DND-41 (cell line): ENCODE data around the gene CAV2.

Source experiments
- ATAC-seq: fragments of 200-7000 bp; cut with Tn5 transposase; 3 replicates; pipeline ENCODE4 v1.9.1; 2021; ENCODE audit warnings: low read depth; ENCODE audit not compliant: insufficient read depth
- DNase-seq: peaks from one replicate; pipeline ENCODE4 v3.0.0-alpha.2; 2020
- H2AFZ ChIP-seq: 2 replicates; pipeline ENCODE4 v1.6.0; 2012; ENCODE audit warnings: low read depth, low read length
- H3K27ac ChIP-seq: 2 replicates; pipeline ENCODE4 v1.5.1; 2012; ENCODE audit warnings: low read length, inconsistent platforms
- H3K27me3 ChIP-seq: fragments of 200-600 bp; sonication (generic); 2 replicates; pipeline ENCODE4 v1.6.0; 2012; ENCODE audit warnings: low read length, mild to moderate bottlenecking, inconsistent platforms; ENCODE audit not compliant: insufficient read depth, poor library complexity
- H3K36me3 ChIP-seq: 2 replicates; pipeline ENCODE4 v1.5.1; 2012; ENCODE audit warnings: low read length, inconsistent platforms; ENCODE audit not compliant: insufficient read depth
- H3K4me1 ChIP-seq: 2 replicates; pipeline ENCODE4 v1.5.1; 2012; ENCODE audit warnings: mild to moderate bottlenecking, low read length; ENCODE audit not compliant: insufficient read depth
- H3K4me2 ChIP-seq: 2 replicates; pipeline ENCODE4 v1.6.0; 2012; ENCODE audit warnings: mild to moderate bottlenecking, moderate library complexity, low read length, inconsistent platforms; ENCODE audit not compliant: insufficient read depth
- H3K4me3 ChIP-seq, 2 experiments: fragments of 200-600 bp in 1 of 2; shearing (Covaris generic) in 1 of 2; 2 replicates each; pipeline ENCODE4 v1.5.1; 2012 to 2016; ENCODE audit warnings: inconsistent platforms in 2 of 2, low read length in 2 of 2, mild to moderate bottlenecking in 2 of 2, low read depth in 1 of 2, moderate library complexity in 1 of 2
- H3K79me2 ChIP-seq: 2 replicates; pipeline ENCODE4 v1.6.0; 2012; ENCODE audit warnings: low read length, inconsistent platforms; ENCODE audit not compliant: insufficient read depth
- H3K9ac ChIP-seq: 2 replicates; pipeline ENCODE4 v1.6.0; 2012; ENCODE audit warnings: low read depth, mild to moderate bottlenecking, inconsistent platforms, low read length, moderate library complexity
- H3K9me3 ChIP-seq: 2 replicates; pipeline ENCODE4 v1.5.1; 2012; ENCODE audit warnings: low read length, moderate library complexity, mild to moderate bottlenecking, inconsistent platforms; ENCODE audit not compliant: insufficient read depth, severe bottlenecking
- H4K20me1 ChIP-seq: 2 replicates; pipeline ENCODE4 v1.6.0; 2012; ENCODE audit warnings: low read length; ENCODE audit not compliant: insufficient read depth
- EZH2 ChIP-seq: IDR thresholded peaks from 3 replicates; pipeline ENCODE4 v1.6.1; 2012; ENCODE audit warnings: borderline replicate concordance, low read depth, mild to moderate bottlenecking, moderate library complexity, low read length, inconsistent platforms; ENCODE audit not compliant: severe bottlenecking
- TF ChIP-seq, protein P1 (sequence below): IDR thresholded peaks from 2 replicates; pipeline ENCODE4 v1.5.1; 2012; ENCODE audit warnings: borderline replicate concordance, low read length, moderate library complexity, mild to moderate bottlenecking; ENCODE audit not compliant: poor library complexity, severe bottlenecking; ENCODE audit errors: extremely low read depth

Gene CAV2

DNA sequence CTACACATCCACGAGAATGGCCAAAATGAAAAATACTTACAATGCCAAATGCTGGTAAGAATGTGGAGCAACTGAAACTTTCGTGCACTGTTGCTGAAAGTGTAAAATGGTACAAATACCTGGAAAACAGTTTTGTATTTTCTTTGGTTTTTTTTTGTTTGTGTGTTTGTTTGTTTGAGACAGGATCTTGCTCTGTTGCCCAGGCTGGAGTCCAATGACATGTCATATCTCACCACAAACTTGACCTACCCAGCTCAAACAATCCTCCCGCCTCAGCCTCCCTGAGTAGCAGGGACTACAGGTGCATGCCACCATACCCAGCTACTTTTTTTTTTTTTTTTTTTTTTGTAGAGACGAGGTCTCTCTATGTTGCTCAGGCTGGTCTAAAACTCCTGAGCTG lies 35.6 kb upstream of the CAV2 start:
- H3K27ac ChIP-seq = no peak overlapping the region
- no peak overlapping the region for H2AFZ ChIP-seq
- H3K36me3 ChIP-seq = no peaks in the 10 kb centered on the region
- no peak overlapping the region for H3K9ac ChIP-seq
- no peak for ATAC-seq
- TF ChIP-seq, protein P1, sequence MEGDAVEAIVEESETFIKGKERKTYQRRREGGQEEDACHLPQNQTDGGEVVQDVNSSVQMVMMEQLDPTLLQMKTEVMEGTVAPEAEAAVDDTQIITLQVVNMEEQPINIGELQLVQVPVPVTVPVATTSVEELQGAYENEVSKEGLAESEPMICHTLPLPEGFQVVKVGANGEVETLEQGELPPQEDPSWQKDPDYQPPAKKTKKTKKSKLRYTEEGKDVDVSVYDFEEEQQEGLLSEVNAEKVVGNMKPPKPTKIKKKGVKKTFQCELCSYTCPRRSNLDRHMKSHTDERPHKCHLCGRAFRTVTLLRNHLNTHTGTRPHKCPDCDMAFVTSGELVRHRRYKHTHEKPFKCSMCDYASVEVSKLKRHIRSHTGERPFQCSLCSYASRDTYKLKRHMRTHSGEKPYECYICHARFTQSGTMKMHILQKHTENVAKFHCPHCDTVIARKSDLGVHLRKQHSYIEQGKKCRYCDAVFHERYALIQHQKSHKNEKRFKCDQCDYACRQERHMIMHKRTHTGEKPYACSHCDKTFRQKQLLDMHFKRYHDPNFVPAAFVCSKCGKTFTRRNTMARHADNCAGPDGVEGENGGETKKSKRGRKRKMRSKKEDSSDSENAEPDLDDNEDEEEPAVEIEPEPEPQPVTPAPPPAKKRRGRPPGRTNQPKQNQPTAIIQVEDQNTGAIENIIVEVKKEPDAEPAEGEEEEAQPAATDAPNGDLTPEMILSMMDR = no peak
- no peak for TF ChIP-seq EZH2
- no peak overlapping the region for H3K4me2 ChIP-seq
- H3K27me3 ChIP-seq = no peaks in the 10 kb centered on the region
- no peaks in the 10 kb centered on the region for H4K20me1 ChIP-seq
- no peak for DNase-seq
- H3K9me3 ChIP-seq = no peaks in the 10 kb centered on the region
- H3K4me1 ChIP-seq = no peaks in the 10 kb centered on the region
- H3K4me3 ChIP-seq = no peak overlapping the region
- H3K79me2 ChIP-seq = no peaks in the 10 kb centered on the region

- H3K4me3 ChIP-seq = no peak overlapping the region
- no peak overlapping the region for H3K4me2 ChIP-seq
- H3K27ac ChIP-seq = no peak overlapping the region
- H2AFZ ChIP-seq = no peak overlapping the region
- H3K27me3 ChIP-seq = no peaks in the 10 kb centered on the region
- H3K36me3 ChIP-seq = no peaks in the 10 kb centered on the region
- TF ChIP-seq, protein P1 = no peak
- no peak for TF ChIP-seq EZH2
- H4K20me1 ChIP-seq = no peaks in the 10 kb centered on the region
- DNase-seq (no peak), ATAC-seq (no peak)
- no peaks in the 10 kb centered on the region for H3K9me3 ChIP-seq
- H3K9ac ChIP-seq = no peak overlapping the region
- H3K4me1 ChIP-seq = no peaks in the 10 kb centered on the region
- H3K79me2 ChIP-seq = no peaks in the 10 kb centered on the region
Measured at GRCh38 chr7:116464375-116464774, 35.2 kb upstream of the CAV2 start.

DNA sequence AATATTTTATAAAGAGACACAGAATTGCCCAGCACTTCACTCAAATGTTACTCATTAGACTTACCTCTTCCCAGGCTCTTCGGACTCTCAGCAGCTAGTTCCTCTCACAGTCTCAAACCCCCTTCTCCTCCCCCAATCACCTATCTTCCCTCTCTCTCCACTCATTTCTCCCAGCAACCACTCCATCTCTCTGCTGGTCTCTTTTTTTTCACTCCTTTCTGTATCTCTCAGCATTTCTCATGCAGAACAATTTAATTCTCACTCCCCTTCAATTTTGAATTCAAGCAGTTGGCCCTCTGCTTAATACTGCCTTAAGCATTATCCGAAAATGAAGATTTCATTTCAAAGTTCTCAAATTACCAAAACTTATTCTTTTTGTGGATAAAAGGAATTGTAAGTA lies 34.4 kb upstream of the CAV2 start:
- TF ChIP-seq, protein P1 = no peak
- TF ChIP-seq EZH2 = no peak
- Histone ChIP-seq H3K36me3 (no peaks in the 10 kb centered on the region), H3K27me3 (no peaks in the 10 kb centered on the region), H2AFZ (no peak overlapping the region), H3K79me2 (no peaks in the 10 kb centered on the region), H3K4me1 (no peaks in the 10 kb centered on the region), H3K9ac (no peak overlapping the region), H3K4me2 (no peak overlapping the region), H3K27ac (no peak overlapping the region), H4K20me1 (no peaks in the 10 kb centered on the region), H3K9me3 (no peaks in the 10 kb centered on the region), H3K4me3 (no peak overlapping the region)
- no peak for DNase-seq
- ATAC-seq = no peak

- TF ChIP-seq EZH2 = no peak
- TF ChIP-seq, protein P1 = no peak
- Histone ChIP-seq H3K4me2 (no peak overlapping the region), H3K4me3 (no peak overlapping the region), H3K36me3 (no peaks in the 10 kb centered on the region), H3K27ac (no peak overlapping the region), H3K9ac (no peak overlapping the region), H3K79me2 (no peaks in the 10 kb centered on the region), H2AFZ (no peak overlapping the region), H4K20me1 (no peaks in the 10 kb centered on the region), H3K9me3 (no peaks in the 10 kb centered on the region), H3K4me1 (no peaks in the 10 kb centered on the region), H3K27me3 (no peaks in the 10 kb centered on the region)
- DNase-seq = no peak
- no peak for ATAC-seq
Measured at GRCh38 chr7:116468534-116468933, 31.0 kb upstream of the CAV2 start.
